Thyroid gland (tissue), 4 donors: ENCODE measurements around the gene SH3RF2.

Experiments
- POLR2A ChIP-seq, 2 donors: fragments of 450-650 bp; IDR thresholded peaks; one replicate each; pipeline ENCODE4 v1.6.1; 2017; ENCODE audit warnings: antibody characterized with exemption in 2 of 2, mild to moderate bottlenecking in 2 of 2, moderate library complexity in 1 of 2
- TF ChIP-seq, protein P1 (sequence below), 6 experiments: fragments of 200-600 bp in 3 of 6; fragments of 450-650 bp in 3 of 6; sonication (generic) in 3 of 6; IDR thresholded peaks; one replicate each; pipeline ENCODE4 v1.5.1; 2016 to 2019; ENCODE audit warnings: antibody characterized with exemption in 6 of 6, mild to moderate bottlenecking in 2 of 6, inconsistent platforms in 1 of 6, moderate library complexity in 1 of 6

- no peak for TF ChIP-seq POLR2A (IDR thresholded peaks at IDR 0.05)
- TF ChIP-seq, protein P1, sequence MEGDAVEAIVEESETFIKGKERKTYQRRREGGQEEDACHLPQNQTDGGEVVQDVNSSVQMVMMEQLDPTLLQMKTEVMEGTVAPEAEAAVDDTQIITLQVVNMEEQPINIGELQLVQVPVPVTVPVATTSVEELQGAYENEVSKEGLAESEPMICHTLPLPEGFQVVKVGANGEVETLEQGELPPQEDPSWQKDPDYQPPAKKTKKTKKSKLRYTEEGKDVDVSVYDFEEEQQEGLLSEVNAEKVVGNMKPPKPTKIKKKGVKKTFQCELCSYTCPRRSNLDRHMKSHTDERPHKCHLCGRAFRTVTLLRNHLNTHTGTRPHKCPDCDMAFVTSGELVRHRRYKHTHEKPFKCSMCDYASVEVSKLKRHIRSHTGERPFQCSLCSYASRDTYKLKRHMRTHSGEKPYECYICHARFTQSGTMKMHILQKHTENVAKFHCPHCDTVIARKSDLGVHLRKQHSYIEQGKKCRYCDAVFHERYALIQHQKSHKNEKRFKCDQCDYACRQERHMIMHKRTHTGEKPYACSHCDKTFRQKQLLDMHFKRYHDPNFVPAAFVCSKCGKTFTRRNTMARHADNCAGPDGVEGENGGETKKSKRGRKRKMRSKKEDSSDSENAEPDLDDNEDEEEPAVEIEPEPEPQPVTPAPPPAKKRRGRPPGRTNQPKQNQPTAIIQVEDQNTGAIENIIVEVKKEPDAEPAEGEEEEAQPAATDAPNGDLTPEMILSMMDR (IDR thresholded peaks at IDR 0.05): no peak
Observed at GRCh38 chr5:146051678-146052077, 115.3 kb downstream of the SH3RF2 start.
